GM23338 (cell line): ENCODE measurements around the gene SLC39A8.

Experiments
- POLR2AphosphoS5 ChIP-seq: IDR thresholded peaks from 2 replicates; pipeline ENCODE4 v1.6.1; 2016; ENCODE audit warnings: antibody characterized with exemption, low read depth
- TF ChIP-seq, protein P1 (sequence below), 2 experiments: fragments of 200-600 bp in 1 of 2; sonication (generic) in 1 of 2; conservative IDR thresholded peaks; 2 replicates each; pipeline versions ENCODE4 v1.5.1 to v1.6.1; 2016 to 2017; ENCODE audit warnings: antibody characterized with exemption in 2 of 2, low read depth in 2 of 2, mild to moderate bottlenecking in 2 of 2, moderate library complexity in 1 of 2

DNA sequence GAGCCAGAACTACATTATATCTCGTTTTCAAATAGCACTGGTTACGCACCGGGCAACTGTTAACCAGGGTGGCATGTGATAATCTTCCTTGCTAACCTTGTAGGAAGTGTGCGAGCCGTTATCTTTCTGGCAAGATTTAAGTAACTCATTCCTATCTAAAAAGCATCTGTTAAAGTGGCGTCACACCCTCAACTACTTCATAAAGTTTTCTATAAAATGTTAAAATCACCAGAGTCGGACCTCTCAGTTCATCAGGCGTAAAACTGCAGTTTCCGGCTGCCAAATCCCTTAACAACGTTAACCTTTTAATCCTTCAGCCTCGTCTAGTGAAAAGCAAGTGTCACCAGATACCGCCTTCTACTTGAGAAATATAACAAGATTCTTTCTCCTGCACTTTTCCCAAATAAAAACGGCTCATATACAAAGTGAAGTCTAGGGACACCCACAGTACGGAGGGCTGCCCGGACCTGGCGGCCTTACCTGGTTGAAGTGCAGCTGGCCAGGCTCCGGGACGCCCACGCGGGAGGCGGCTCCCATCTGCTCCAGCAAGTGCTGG lies 1.2 kb downstream of the SLC39A8 start:
- TF ChIP-seq, protein P1, sequence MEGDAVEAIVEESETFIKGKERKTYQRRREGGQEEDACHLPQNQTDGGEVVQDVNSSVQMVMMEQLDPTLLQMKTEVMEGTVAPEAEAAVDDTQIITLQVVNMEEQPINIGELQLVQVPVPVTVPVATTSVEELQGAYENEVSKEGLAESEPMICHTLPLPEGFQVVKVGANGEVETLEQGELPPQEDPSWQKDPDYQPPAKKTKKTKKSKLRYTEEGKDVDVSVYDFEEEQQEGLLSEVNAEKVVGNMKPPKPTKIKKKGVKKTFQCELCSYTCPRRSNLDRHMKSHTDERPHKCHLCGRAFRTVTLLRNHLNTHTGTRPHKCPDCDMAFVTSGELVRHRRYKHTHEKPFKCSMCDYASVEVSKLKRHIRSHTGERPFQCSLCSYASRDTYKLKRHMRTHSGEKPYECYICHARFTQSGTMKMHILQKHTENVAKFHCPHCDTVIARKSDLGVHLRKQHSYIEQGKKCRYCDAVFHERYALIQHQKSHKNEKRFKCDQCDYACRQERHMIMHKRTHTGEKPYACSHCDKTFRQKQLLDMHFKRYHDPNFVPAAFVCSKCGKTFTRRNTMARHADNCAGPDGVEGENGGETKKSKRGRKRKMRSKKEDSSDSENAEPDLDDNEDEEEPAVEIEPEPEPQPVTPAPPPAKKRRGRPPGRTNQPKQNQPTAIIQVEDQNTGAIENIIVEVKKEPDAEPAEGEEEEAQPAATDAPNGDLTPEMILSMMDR (conservative IDR thresholded peaks at IDR 0.05; ENCODE audit: low read depth in 2 of 2) = no peak
- no peak for TF ChIP-seq POLR2AphosphoS5
